BJ (cell line): ENCODE results near the gene SMPD4. TPM values are rescaled to one million over a fixed set of nuclear protein-coding genes. Genes with fewer than 3 reads are reported as not detected.
"Not testable (repeated sequence)": the region's sequence is repeated elsewhere in the genome, so short reads cannot be mapped to it uniquely, and the experiment has no call there.

Experiments used
- CTCF ChIA-PET: fragments of 350-600 bp; formaldehyde crosslinking; extraction: SDS; loops from one replicate; lab custom pipeline; 2021; ENCODE audit warnings: antibody characterized with exemption, inconsistent platforms; lab: Yijun Ruan, JAX
- POLR2A ChIA-PET: fragments of 300-600 bp; sonication (Branson Sonifier 250); formaldehyde crosslinking; extraction: SDS; loops from one replicate; lab custom pipeline; 2021; ENCODE audit warnings: antibody characterized with exemption; lab: Charles Lee
- DNase-seq: peaks from one replicate; pipeline ENCODE4 v3.0.0-alpha.2; 2011; ENCODE audit warnings: low read depth
- H3K27me3 ChIP-seq: 2 replicates; pipeline ENCODE4 v1.6.0; 2011; ENCODE audit warnings: low read length; ENCODE audit not compliant: control insufficient read depth, insufficient read depth
- H3K36me3 ChIP-seq: 2 replicates; pipeline ENCODE4 v1.5.1; 2011; ENCODE audit warnings: low read length; ENCODE audit not compliant: control insufficient read depth, insufficient read depth
- H3K4me3 ChIP-seq: 2 replicates; pipeline ENCODE4 v1.5.1; 2011; ENCODE audit warnings: low read depth, mild to moderate bottlenecking, control low read depth, low read length
- polyA plus RNA-seq: library from polyadenylated mRNA; depleted of rRNA; stranded (reverse); fragments of >200 nt; gene quantifications from 2 replicates; pipeline ENCODE4 v1.2.3, GENCODE V29; 2011
- TF ChIP-seq, protein P1 (sequence below): IDR thresholded peaks from 2 replicates; pipeline ENCODE4 v1.5.1; 2011; ENCODE audit warnings: low read depth, mild to moderate bottlenecking, control low read depth, inconsistent platforms, low read length, moderate library complexity; ENCODE audit not compliant: insufficient read depth

The SMPD4 gene
- polyA plus RNA-seq, 1 experiment = 60.1 TPM

DNA sequence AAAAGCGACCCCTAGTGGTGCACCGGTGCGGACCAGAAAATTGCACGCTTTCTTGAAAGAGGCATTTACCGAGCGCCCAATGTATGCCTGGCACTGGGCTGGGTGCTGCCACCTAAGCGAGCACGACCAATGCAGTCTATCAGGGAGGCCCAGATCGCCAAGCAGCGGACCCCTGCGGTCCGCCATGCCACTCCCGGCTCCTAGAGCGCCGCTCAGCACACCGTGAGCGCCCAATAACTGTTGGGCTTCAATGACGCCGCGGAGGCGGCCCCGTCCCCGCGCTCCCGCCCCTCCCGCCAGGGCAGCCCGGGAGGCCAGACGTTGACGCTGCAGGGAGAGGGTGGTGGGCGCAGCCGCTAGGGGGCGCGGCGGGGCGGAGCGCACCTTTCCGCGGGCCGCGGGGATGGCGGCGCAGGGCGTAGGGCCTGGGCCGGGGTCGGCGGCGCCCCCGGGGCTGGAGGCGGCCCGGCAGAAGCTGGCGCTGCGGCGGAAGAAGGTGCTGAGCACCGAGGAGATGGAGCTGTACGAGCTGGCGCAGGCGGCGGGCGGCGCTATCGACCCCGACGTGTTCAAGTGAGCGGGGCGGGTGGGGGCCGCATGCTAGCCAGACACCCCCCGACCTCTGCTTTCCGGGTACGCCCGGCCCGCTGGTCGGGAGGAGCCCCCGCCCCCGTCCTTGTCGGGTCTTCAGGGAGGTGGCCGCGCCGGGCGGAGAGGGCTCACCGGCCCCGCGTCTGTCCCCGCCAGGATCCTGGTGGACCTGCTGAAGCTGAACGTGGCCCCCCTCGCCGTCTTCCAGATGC lies 679 bp upstream of the SMPD4 start, which contains the start of gene MZT2B:
Gene MZT2B, plus strand, starts transcription at position 383 of the 803 bp plus-strand sequence. Its CDS starts 21 bp downstream, at position 404.
- TF ChIP-seq, protein P1, sequence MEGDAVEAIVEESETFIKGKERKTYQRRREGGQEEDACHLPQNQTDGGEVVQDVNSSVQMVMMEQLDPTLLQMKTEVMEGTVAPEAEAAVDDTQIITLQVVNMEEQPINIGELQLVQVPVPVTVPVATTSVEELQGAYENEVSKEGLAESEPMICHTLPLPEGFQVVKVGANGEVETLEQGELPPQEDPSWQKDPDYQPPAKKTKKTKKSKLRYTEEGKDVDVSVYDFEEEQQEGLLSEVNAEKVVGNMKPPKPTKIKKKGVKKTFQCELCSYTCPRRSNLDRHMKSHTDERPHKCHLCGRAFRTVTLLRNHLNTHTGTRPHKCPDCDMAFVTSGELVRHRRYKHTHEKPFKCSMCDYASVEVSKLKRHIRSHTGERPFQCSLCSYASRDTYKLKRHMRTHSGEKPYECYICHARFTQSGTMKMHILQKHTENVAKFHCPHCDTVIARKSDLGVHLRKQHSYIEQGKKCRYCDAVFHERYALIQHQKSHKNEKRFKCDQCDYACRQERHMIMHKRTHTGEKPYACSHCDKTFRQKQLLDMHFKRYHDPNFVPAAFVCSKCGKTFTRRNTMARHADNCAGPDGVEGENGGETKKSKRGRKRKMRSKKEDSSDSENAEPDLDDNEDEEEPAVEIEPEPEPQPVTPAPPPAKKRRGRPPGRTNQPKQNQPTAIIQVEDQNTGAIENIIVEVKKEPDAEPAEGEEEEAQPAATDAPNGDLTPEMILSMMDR = peak; percentile 49
- CTCF ChIA-PET = interaction anchor here (1.2 to 4.0 kb wide), 6 partner anchors 9 to 191 kb away, joined by 4 to 16 read pairs (median 6); partner anchors contain the start of gene IMP4
- POLR2A ChIA-PET = interaction anchor here (0.8 kb wide), 1 partner anchor 160 kb away, joined by 3 read pairs; a partner anchor contains a TSS
- not testable (repeated sequence) for DNase-seq, H3K36me3 ChIP-seq, H3K27me3 ChIP-seq
- peak within 1 kb of the TSS; percentile 97 for H3K4me3 ChIP-seq

DNA sequence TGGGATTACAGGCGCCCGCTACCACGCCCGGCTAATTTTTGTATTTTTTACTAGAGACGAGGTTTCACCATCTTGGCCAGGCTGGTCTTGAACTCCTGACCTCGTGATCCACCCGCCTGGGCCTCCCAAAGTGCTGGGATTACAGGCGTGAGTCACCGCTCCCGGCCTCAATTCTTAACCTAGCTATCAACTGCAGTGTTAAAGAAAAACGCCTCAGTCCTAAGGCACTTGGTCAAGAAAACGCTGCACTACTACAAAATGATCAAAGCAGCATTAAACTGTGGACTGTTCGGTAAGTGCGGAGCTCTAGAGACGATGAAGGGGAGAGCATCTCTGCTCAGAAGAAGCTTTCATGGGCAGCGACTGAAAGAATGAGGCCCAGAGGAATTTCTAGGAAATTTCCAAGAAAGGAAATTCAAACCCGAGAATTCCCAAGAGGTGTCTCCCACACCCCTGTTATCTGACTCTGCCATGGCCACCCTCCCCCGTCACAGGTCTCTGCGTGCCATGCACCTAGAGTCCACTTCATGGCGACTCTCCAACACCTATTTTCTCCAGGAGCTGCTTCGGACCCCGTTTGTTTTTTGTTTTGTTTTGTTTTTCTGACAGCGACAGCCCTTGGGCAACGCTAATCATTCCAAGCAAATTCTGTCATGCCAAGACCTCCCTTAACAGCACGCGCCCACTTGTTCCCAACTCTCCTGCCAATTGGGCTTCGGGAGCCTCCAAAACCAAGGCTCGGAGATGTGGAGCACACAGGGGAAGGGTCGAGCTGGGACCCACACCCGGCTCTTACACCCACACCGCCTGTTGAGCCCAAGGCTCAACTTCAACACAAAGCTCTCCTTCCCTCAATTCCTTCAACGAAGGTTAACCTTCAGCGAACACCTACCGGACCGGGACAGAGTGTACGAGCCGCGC lies 738 bp downstream of the SMPD4 start:
- H3K4me3 ChIP-seq = peak overlapping the region; percentile 97
- not testable (repeated sequence) for H3K27me3 ChIP-seq, DNase-seq, H3K36me3 ChIP-seq
- POLR2A ChIA-PET = interaction anchor here (0.6 to 0.8 kb wide), 4 partner anchors 148 to 1017 kb away, joined by 3 to 12 read pairs (median 4); partner anchors contain the start of gene IMP4
- CTCF ChIA-PET = interaction anchor here (0.6 to 4.0 kb wide), 10 partner anchors 7 to 250 kb away, joined by 3 to 16 read pairs (median 4); partner anchors contain the start of gene IMP4

DNA sequence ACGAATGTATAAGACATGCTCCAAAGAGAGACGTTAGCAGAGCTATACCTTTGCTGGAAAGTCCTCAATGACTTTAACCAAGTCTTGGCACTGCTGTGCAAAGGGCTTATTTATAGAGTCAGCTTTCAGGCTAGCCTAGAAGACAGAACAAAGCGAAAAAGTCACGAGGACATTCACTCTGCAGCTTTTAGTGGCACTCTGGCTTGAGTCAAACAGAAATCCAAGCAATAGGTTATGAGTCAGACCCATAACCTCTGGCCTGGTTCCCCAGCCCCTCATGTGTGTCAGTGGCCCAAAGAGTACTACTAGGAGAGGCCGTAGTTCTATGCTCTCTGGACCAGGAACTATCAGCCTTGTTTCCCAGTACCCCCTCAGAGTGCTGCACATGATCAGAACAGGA lies 6.5 kb downstream of the SMPD4 start:
- H3K4me3 ChIP-seq, CTCF ChIA-PET, H3K27me3 ChIP-seq, POLR2A ChIA-PET, DNase-seq: not testable (repeated sequence)
- H3K36me3 ChIP-seq = peaks cover 14% of the 10 kb centered on the region

DNA sequence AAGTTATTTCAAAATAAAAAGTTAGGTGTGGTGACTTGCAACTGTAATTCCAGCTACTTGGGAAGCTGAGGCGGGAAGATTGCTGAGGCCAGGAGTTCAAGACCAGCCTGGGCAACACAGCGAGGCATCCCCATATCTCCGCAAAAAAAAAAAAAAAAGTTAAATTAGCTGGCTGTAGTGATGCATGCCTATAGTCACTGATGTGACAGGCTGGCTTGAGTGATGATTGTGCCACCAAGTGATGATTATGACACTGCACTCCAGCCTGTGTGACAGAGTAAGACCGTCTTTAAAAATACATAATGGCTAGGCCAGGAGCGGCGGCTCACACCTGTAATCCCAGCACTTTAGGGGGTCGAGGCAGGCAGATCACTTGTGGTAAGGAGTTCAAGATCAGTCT lies 11.5 kb downstream of the SMPD4 start:
- POLR2A ChIA-PET = interaction anchor here (0.6 kb wide), 1 partner anchor 819 kb away, joined by 7 read pairs; no protein-coding TSS in a partner anchor

DNA sequence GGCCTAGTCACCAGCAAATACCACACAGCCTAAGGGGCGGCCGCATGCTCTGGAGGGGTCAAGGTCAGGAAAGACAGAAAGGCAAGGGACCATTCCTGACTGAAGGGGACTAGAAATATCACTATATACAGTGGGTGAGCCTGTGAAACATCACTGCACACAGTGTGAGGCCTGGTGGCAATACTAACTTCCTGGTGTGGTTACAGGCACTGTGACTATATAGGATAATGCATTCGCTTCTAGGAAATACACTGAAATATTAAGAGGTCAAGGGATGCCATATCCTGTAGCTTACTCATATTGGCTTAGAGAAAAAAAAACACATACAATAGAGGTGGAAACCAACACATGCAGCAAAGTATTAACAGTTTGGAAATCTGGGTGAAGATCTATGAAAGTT lies 12.2 kb downstream of the SMPD4 start:
- DNase-seq, H3K4me3 ChIP-seq, H3K27me3 ChIP-seq: not testable (repeated sequence)
- ChIA-PET POLR2A (interaction anchor here (0.6 kb wide), 1 partner anchor 818 kb away, joined by 7 read pairs; no protein-coding TSS in a partner anchor), CTCF (interaction anchor here (0.9 kb wide), 1 partner anchor 13 kb away, joined by 3 read pairs; no protein-coding TSS in a partner anchor)
- peaks cover 17% of the 10 kb centered on the region for H3K36me3 ChIP-seq

More for the DNA sequence above, 11.5 kb downstream of the SMPD4 start:
- no peak for DNase-seq
- TF ChIP-seq, protein P1 = no peak
- Histone ChIP-seq H3K36me3 (peaks cover 19% of the 10 kb centered on the region), H3K4me3 (no peak overlapping the region), H3K27me3 (no peaks in the 10 kb centered on the region)
- CTCF ChIA-PET = interaction anchor here (1.2 kb wide), 2 partner anchors 11 to 14 kb away, joined by 3 read pairs; partner anchors contain the start of gene SMPD4

DNA sequence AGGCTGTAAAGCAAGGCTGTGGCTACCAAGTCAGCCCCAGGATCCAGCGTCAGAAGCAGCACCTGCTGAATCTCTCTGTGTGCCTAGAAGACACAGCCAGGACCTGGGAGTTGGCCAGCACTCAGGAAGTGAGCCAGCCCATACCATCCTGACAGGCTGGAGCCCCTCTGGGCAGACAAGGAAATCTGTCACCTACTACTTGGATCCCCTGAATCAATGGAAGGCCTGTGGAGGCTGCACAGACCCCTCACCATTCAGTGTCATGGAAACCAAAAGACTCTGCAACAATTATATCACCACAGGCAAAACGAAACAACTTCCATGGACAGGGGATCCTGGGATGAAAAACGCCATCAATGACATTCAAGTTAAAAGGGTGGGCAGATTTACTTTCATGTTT lies 14.8 kb downstream of the SMPD4 start:
- POLR2A ChIA-PET, H3K27me3 ChIP-seq, CTCF ChIA-PET, DNase-seq, H3K4me3 ChIP-seq: not testable (repeated sequence)
- peaks cover 19% of the 10 kb centered on the region for H3K36me3 ChIP-seq
